PC-3 (cell line): ENCODE results near the gene PRSS27. TPM values are rescaled to one million over a fixed set of nuclear protein-coding genes. Genes with fewer than 3 reads are reported as not detected.
A peak's percentile ranks its signal among the peaks of the same experiment; 100 is the strongest.
"Not testable (repeated sequence)": the region's sequence is repeated elsewhere in the genome, so short reads cannot be mapped to it uniquely, and the experiment has no call there.

ENCODE experiments used
- ATAC-seq: fragments of 200-7000 bp; cut with Tn5 transposase; 2 replicates; pipeline ENCODE4 v1.9.1; 2020; ENCODE audit warnings: mild to moderate bottlenecking, moderate library complexity
- BruUV-seq: library from RNA; stranded (reverse); fragments of 400-500 nt; replicated peaks from 2 replicates; lab custom pipeline; 2021; lab: Mats Ljungman, UMichigan
- CTCF ChIA-PET: fragments of 300-600 bp; sonication (Branson Sonifier 250); formaldehyde crosslinking; loops from one replicate; lab custom pipeline; 2022; ENCODE audit warnings: antibody characterized with exemption; lab: Charles Lee
- POLR2A ChIA-PET: fragments of 300-600 bp; sonication (Branson Sonifier 250); formaldehyde crosslinking; loops from one replicate; lab custom pipeline; 2022; ENCODE audit warnings: antibody characterized with exemption; ENCODE audit not compliant: unreplicated experiment; lab: Charles Lee
- DNase-seq: peaks from one replicate; pipeline ENCODE4 v3.0.0-alpha.2; 2015
- H2AFZ ChIP-seq: fragments of 300-600 bp; sonication (generic); 2 replicates; pipeline ENCODE4 v1.6.0; 2016; ENCODE audit warnings: antibody characterized with exemption, low read length
- H3F3A ChIP-seq: fragments of 300-600 bp; sonication (generic); one replicate; pipeline ENCODE4 v1.6.0; 2017; ENCODE audit warnings: antibody characterized with exemption, low read length, control low read depth, mild to moderate bottlenecking; ENCODE audit not compliant: unreplicated experiment
- H3K27ac ChIP-seq: fragments of 300-600 bp; sonication (generic); 2 replicates; pipeline ENCODE4 v1.5.1; 2016; ENCODE audit warnings: mild to moderate bottlenecking, low read length
- H3K27me3 ChIP-seq: fragments of 300-600 bp; sonication (generic); 2 replicates; pipeline ENCODE4 v1.6.1; 2016; ENCODE audit warnings: low read length, mixed read lengths
- H3K36me3 ChIP-seq: fragments of 300-600 bp; sonication (generic); 2 replicates; pipeline ENCODE4 v1.6.1; 2016; ENCODE audit warnings: low read depth, mixed run types, low read length, mixed read lengths
- H3K4me1 ChIP-seq: fragments of 300-600 bp; sonication (generic); 2 replicates; pipeline ENCODE4 v1.5.1; 2016; ENCODE audit warnings: low read length; ENCODE audit not compliant: insufficient read depth
- H3K4me2 ChIP-seq: fragments of 300-600 bp; sonication (generic); 2 replicates; pipeline ENCODE4 v1.6.0; 2016; ENCODE audit warnings: low read length
- H3K4me3 ChIP-seq: fragments of 300-600 bp; sonication (generic); 2 replicates; pipeline ENCODE4 v1.5.1; 2016; ENCODE audit warnings: mild to moderate bottlenecking, low read length, mixed read lengths
- H3K79me2 ChIP-seq: fragments of 300-600 bp; sonication (generic); 2 replicates; pipeline ENCODE4 v1.6.1; 2017; ENCODE audit warnings: low read length, mixed read lengths
- H3K9ac ChIP-seq: fragments of 300-600 bp; sonication (generic); 2 replicates; pipeline ENCODE4 v1.6.0; 2016; ENCODE audit warnings: mild to moderate bottlenecking, low read length
- H3K9me2 ChIP-seq: fragments of 300-600 bp; sonication (generic); replicated peaks from 2 replicates; pipeline ENCODE4 v1.6.1; 2016; ENCODE audit warnings: mixed run types, low read length, mixed read lengths
- H3K9me3 ChIP-seq: fragments of 300-600 bp; sonication (generic); 2 replicates; pipeline ENCODE4 v1.6.1; 2016; ENCODE audit warnings: low read length, mixed read lengths
- H4K20me1 ChIP-seq: fragments of 300-600 bp; sonication (generic); 2 replicates; pipeline ENCODE4 v1.6.1; 2016; ENCODE audit warnings: low read length, mixed read lengths
- EZH2 ChIP-seq: fragments of 300-600 bp; sonication (generic); IDR thresholded peaks from one replicate; pipeline ENCODE4 v1.6.1; 2017; ENCODE audit warnings: antibody characterized with exemption, mild to moderate bottlenecking, low read length; ENCODE audit not compliant: unreplicated experiment
- EZH2phosphoT487 ChIP-seq: fragments of 300-600 bp; sonication (generic); IDR thresholded peaks from 2 replicates; pipeline ENCODE4 v1.6.1; 2018; ENCODE audit warnings: mild to moderate bottlenecking, antibody characterized with exemption, low read length, borderline replicate concordance
- intact Hi-C: fragments of 100-400 bp; cut with micrococcal nuclease; formaldehyde crosslinking; loops from 2 replicates; pipeline ENCODE4 v1.9.0; 2023
- total RNA-seq: library from RNA; depleted of rRNA; stranded (reverse); fragments of >200 nt; gene quantifications from 2 replicates; pipeline ENCODE4 v1.2.3, GENCODE V29; 2014
- TF ChIP-seq, protein P1 (sequence below): fragments of 300-600 bp; sonication (generic); conservative IDR thresholded peaks from 2 replicates; pipeline ENCODE4 v1.5.1; 2017; ENCODE audit warnings: antibody characterized with exemption, low read depth, mild to moderate bottlenecking, low read length

The PRSS27 gene
- total RNA-seq, 1 experiment from 2014 or later, result 1.2 TPM

DNA sequence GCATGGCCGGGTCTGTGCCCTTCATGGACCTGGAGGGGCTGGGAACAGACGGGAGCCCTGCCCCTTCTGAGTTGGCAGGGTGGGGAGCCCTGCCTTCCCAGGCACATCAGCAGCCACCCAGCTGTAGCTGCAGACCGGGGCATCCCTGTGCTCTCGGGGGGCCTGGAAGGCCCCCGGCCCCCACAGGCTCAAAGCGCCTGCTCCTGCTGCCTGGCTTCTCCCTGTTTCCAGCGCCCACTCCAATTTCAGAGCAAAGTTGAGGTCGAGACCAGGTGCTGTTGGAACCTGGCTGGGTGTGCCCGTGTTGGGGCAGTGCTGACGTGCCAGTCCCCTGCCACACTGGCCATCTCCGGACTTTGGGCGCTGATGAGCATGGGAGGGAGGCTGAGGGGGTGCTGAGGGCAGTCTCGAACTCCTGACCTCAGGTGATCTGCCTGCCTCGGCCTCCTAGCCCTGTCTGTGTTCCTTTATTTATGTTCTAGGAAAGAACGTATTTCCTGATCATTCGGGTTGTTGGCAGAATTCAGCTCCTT, 4.9 kb upstream of the PRSS27 start:
- H3K4me1 ChIP-seq, result peaks cover 4% of the 10 kb centered on the region
- H3K9me3 ChIP-seq, result no peaks in the 10 kb centered on the region
- no peaks in the 10 kb centered on the region for H3K36me3 ChIP-seq
- DNase-seq, result no peak
- H4K20me1 ChIP-seq, result no peaks in the 10 kb centered on the region
- no peak for ATAC-seq
- H3K4me2 ChIP-seq, result no peak overlapping the region
- no peak overlapping the region for H3K9ac ChIP-seq
- no peak overlapping the region for H3K4me3 ChIP-seq
- H3F3A ChIP-seq, result no peaks in the 10 kb centered on the region
- CTCF ChIA-PET, result no interaction called here
- BruUV-seq, result no TSS peak
- intact Hi-C loops, result loop anchor here (5.0 kb wide), 1 partner anchor 43 kb away; the partner anchor contains the start of gene KCTD5
- H3K27ac ChIP-seq, result no peak overlapping the region
- TF ChIP-seq EZH2, result no peak
- TF ChIP-seq EZH2phosphoT487, result no peak
- TF ChIP-seq, protein P1, sequence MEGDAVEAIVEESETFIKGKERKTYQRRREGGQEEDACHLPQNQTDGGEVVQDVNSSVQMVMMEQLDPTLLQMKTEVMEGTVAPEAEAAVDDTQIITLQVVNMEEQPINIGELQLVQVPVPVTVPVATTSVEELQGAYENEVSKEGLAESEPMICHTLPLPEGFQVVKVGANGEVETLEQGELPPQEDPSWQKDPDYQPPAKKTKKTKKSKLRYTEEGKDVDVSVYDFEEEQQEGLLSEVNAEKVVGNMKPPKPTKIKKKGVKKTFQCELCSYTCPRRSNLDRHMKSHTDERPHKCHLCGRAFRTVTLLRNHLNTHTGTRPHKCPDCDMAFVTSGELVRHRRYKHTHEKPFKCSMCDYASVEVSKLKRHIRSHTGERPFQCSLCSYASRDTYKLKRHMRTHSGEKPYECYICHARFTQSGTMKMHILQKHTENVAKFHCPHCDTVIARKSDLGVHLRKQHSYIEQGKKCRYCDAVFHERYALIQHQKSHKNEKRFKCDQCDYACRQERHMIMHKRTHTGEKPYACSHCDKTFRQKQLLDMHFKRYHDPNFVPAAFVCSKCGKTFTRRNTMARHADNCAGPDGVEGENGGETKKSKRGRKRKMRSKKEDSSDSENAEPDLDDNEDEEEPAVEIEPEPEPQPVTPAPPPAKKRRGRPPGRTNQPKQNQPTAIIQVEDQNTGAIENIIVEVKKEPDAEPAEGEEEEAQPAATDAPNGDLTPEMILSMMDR, result no peak
- no peaks in the 10 kb centered on the region for H3K9me2 ChIP-seq
- no peaks in the 10 kb centered on the region for H3K79me2 ChIP-seq
- H2AFZ ChIP-seq, result no peak overlapping the region
- H3K27me3 ChIP-seq, result no peaks in the 10 kb centered on the region
- POLR2A ChIA-PET, result interaction anchor here (0.5 kb wide), 1 partner anchor 143 kb away, joined by 3 read pairs; no protein-coding TSS in a partner anchor

- TF ChIP-seq EZH2phosphoT487 (no peak), EZH2 (no peak)
- TF ChIP-seq, protein P1, result no peak
- no peaks in the 10 kb centered on the region for H3K9me3 ChIP-seq
- no peaks in the 10 kb centered on the region for H3K36me3 ChIP-seq
- BruUV-seq, result no TSS peak
- no peak for DNase-seq
- ChIA-PET CTCF (no interaction called here), POLR2A (no interaction called here)
- H3K4me2 ChIP-seq, result no peak overlapping the region
- no peaks in the 10 kb centered on the region for H4K20me1 ChIP-seq
- H3K79me2 ChIP-seq, result no peaks in the 10 kb centered on the region
- H3K9me2 ChIP-seq, result no peaks in the 10 kb centered on the region
- ATAC-seq, result no peak
- H3K4me1 ChIP-seq, result peaks cover 11% of the 10 kb centered on the region
- H3K27ac ChIP-seq, result no peak overlapping the region
- intact Hi-C loops, result loop anchor here (5.0 kb wide), 1 partner anchor 42 kb away; the partner anchor contains the start of gene KCTD5
- no peak overlapping the region for H2AFZ ChIP-seq
- H3K27me3 ChIP-seq, result no peaks in the 10 kb centered on the region
- H3K9ac ChIP-seq, result no peak overlapping the region
- no peak overlapping the region for H3K4me3 ChIP-seq
- no peaks in the 10 kb centered on the region for H3F3A ChIP-seq
Observed at GRCh38 chr16:2724088-2724676, 4.2 kb upstream of the PRSS27 start.

DNA sequence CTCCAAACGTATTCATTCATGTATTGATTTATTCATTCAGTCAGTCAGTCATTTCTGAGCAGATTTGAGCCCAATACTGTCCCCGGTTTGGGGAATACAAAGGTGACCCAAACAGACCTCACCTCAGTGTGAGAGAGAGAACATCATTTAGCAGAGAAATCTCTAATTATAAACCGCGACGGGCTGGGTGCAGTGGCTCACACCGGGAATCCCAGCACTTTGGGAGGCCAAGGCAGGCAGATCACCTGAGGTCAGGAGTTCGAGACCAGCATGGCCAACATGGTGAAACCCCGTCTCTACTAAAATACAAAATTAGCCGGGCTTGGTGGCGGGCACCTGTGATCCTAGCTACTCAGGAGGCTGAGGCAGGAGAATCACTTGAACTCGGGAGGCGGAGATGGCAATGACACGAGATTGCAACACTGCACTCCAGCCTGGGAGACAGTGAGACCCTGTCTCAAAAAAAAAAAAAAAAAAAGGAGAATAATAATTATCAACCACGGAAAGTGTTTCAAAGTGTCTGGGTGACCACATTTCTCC, 1.7 kb upstream of the PRSS27 start:
- CTCF ChIA-PET, H3K79me2 ChIP-seq, BruUV-seq, H3K9me2 ChIP-seq, H3K36me3 ChIP-seq, H3K9me3 ChIP-seq, ATAC-seq, H3K27me3 ChIP-seq, H4K20me1 ChIP-seq, H3K27ac ChIP-seq, POLR2A ChIA-PET, DNase-seq, H3F3A ChIP-seq: not testable (repeated sequence)
- H3K4me1 ChIP-seq, result peaks cover 15% of the 10 kb centered on the region
- peak overlapping the region; percentile 65 for H2AFZ ChIP-seq
- peak overlapping the region; percentile 54 for H3K9ac ChIP-seq
- H3K4me2 ChIP-seq, result peak overlapping the region; percentile 66
- peak overlapping the region; percentile 57 for H3K4me3 ChIP-seq
- intact Hi-C loops, result loop anchor here (5.0 kb wide), 1 partner anchor 39 kb away; the partner anchor contains the start of gene KCTD5
